OCI-LY7 (cell line): ENCODE measurements around the gene UQCR10. TPM values are rescaled to one million over a fixed set of nuclear protein-coding genes. Genes with fewer than 3 reads are reported as not detected.
A peak's percentile ranks its signal among the peaks of the same experiment; 100 is the strongest.

Experiments
- BruUV-seq: library from RNA; stranded (reverse); fragments of 400-500 nt; replicated peaks from 2 replicates; lab custom pipeline; 2021; lab: Mats Ljungman, UMichigan
- CTCF ChIA-PET: fragments of 300-600 bp; sonication (Branson Sonifier 250); formaldehyde crosslinking; loops from one replicate; lab custom pipeline; 2022; ENCODE audit warnings: antibody characterized with exemption; ENCODE audit not compliant: unreplicated experiment; lab: Charles Lee
- POLR2A ChIA-PET: fragments of 300-600 bp; sonication (Branson Sonifier 250); formaldehyde crosslinking; loops from one replicate; lab custom pipeline; 2022; ENCODE audit warnings: antibody characterized with exemption; lab: Charles Lee
- DNase-seq: peaks from one replicate; pipeline ENCODE4 v3.0.0-alpha.2; 2015; ENCODE audit warnings: low spot score
- H2AFZ ChIP-seq: fragments of 200-600 bp; sonication (generic), shearing (Covaris generic); 2 replicates; pipeline ENCODE4 v1.6.1; 2014; ENCODE audit warnings: mild to moderate bottlenecking, antibody characterized with exemption, low read length, moderate library complexity
- H3K27ac ChIP-seq: fragments of 200-600 bp; sonication (generic); 2 replicates; pipeline ENCODE4 v1.5.1; 2014; ENCODE audit warnings: mixed run types, low read depth, mild to moderate bottlenecking, moderate library complexity, low read length, inconsistent platforms; ENCODE audit not compliant: poor library complexity, severe bottlenecking
- H3K36me3 ChIP-seq: fragments of 200-600 bp; sonication (generic); 2 replicates; pipeline ENCODE4 v1.6.1; 2014; ENCODE audit warnings: mild to moderate bottlenecking, antibody characterized with exemption, low read length, moderate library complexity, mixed read lengths; ENCODE audit not compliant: insufficient read depth
- H3K4me1 ChIP-seq: fragments of 200-600 bp; sonication (generic); 2 replicates; pipeline ENCODE4 v1.5.1; 2014; ENCODE audit warnings: mild to moderate bottlenecking, low read length; ENCODE audit not compliant: insufficient read depth, poor library complexity, severe bottlenecking
- H3K4me2 ChIP-seq: fragments of 200-600 bp; sonication (generic); 2 replicates; pipeline ENCODE4 v1.6.1; 2014; ENCODE audit warnings: mild to moderate bottlenecking, low read length
- H3K4me3 ChIP-seq: fragments of 200-600 bp; sonication (generic); 2 replicates; pipeline ENCODE4 v1.5.1; 2014; ENCODE audit warnings: mild to moderate bottlenecking, low read depth, low read length; ENCODE audit not compliant: poor library complexity, severe bottlenecking
- H3K79me2 ChIP-seq: fragments of 200-600 bp; sonication (generic); 2 replicates; pipeline ENCODE4 v1.6.1; 2016; ENCODE audit warnings: low read depth, mild to moderate bottlenecking, low read length, moderate library complexity, mixed read lengths; ENCODE audit not compliant: insufficient read depth
- H3K9me2 ChIP-seq: fragments of 200-600 bp; sonication (generic); 2 replicates; pipeline ENCODE4 v1.6.1; 2016; ENCODE audit warnings: mild to moderate bottlenecking, low read length, mixed read lengths; ENCODE audit not compliant: insufficient read depth
- H3K9me3 ChIP-seq: fragments of 200-600 bp; sonication (generic); 2 replicates; pipeline ENCODE4 v1.6.1; 2014; ENCODE audit warnings: mild to moderate bottlenecking, mixed run types, low read length, mixed read lengths
- H4K20me1 ChIP-seq: fragments of 200-600 bp; sonication (generic); 2 replicates; pipeline ENCODE4 v1.6.1; 2014; ENCODE audit warnings: mild to moderate bottlenecking, antibody characterized with exemption, low read length, moderate library complexity, mixed read lengths; ENCODE audit not compliant: insufficient read depth
- CTCF ChIP-seq: fragments of 200-600 bp; sonication (generic); conservative IDR thresholded peaks from 2 replicates; pipeline ENCODE4 v1.5.1; 2014; ENCODE audit warnings: mild to moderate bottlenecking, antibody characterized with exemption, low read length, moderate library complexity, mixed read lengths
- EZH2phosphoT487 ChIP-seq: fragments of 200-600 bp; sonication (generic); IDR thresholded peaks from 2 replicates; pipeline ENCODE4 v1.6.1; 2018; ENCODE audit warnings: low read depth, borderline replicate concordance, mild to moderate bottlenecking, mixed run types, antibody characterized with exemption, low read length, moderate library complexity, mixed read lengths
- intact Hi-C: fragments of 100-400 bp; cut with micrococcal nuclease; formaldehyde crosslinking; loops from one replicate; pipeline ENCODE4 v1.10.0; 2022; ENCODE audit not compliant: unreplicated experiment
- total RNA-seq, 2 experiments: library from RNA; depleted of rRNA in 1 of 2; stranded (reverse); fragments of >200 nt in 1 of 2; shearing (Covaris generic) in 1 of 2; gene quantifications; 2 replicates each; pipeline ENCODE4 v1.2.3, GENCODE V29; 2014 to 2022

Gene UQCR10
- total RNA-seq, 2 experiments from 2014 or later, result 104 to 108 TPM

- Histone ChIP-seq H3K36me3 (peaks cover 84% of the 10 kb centered on the region), H3K4me2 (no peak overlapping the region), H4K20me1 (no peaks in the 10 kb centered on the region), H3K27ac (no peak overlapping the region), H3K9me2 (no peaks in the 10 kb centered on the region), H3K79me2 (no peaks in the 10 kb centered on the region), H3K4me3 (no peak overlapping the region), H3K4me1 (peaks cover 26% of the 10 kb centered on the region), H3K9me3 (no peaks in the 10 kb centered on the region), H2AFZ (no peak overlapping the region)
- CTCF ChIA-PET, result no interaction called here
- no peak for DNase-seq
- intact Hi-C loops, result no loop called here
- POLR2A ChIA-PET, result no interaction called here
- no TSS peak for BruUV-seq
- no peak for TF ChIP-seq CTCF
- no peak for TF ChIP-seq EZH2phosphoT487
Measured at GRCh38 chr22:29795663-29796062, 28.5 kb downstream of the UQCR10 start.

- peak; percentile 55 for DNase-seq
- CTCF ChIA-PET, result no interaction called here
- Histone ChIP-seq H3K36me3 (peaks cover 88% of the 10 kb centered on the region; the same call in 1 of the 2 replicates), H3K79me2 (no peaks in the 10 kb centered on the region), H3K4me3 (no peak overlapping the region), H3K9me2 (no peaks in the 10 kb centered on the region), H3K4me2 (peak overlapping the region; percentile 34; the same call in 1 of the 2 replicates), H3K27ac (no peak overlapping the region), H2AFZ (no peak overlapping the region), H4K20me1 (no peaks in the 10 kb centered on the region), H3K9me3 (no peaks in the 10 kb centered on the region), H3K4me1 (peaks cover 26% of the 10 kb centered on the region)
- BruUV-seq, result no TSS peak
- TF ChIP-seq CTCF (no peak), EZH2phosphoT487 (no peak)
- POLR2A ChIA-PET, result no interaction called here
- intact Hi-C loops, result no loop called here
Measured at GRCh38 chr22:29797351-29797750, 30.2 kb downstream of the UQCR10 start.

GRCh38 chr22:29798318-29798717, 31.1 kb downstream of the UQCR10 start:
- Histone ChIP-seq H3K79me2 (no peaks in the 10 kb centered on the region), H3K9me3 (no peaks in the 10 kb centered on the region), H3K27ac (no peak overlapping the region), H3K9me2 (no peaks in the 10 kb centered on the region), H3K4me2 (peak overlapping the region; percentile 37), H3K4me1 (peaks cover 26% of the 10 kb centered on the region), H4K20me1 (no peaks in the 10 kb centered on the region), H3K36me3 (peaks cover 80% of the 10 kb centered on the region; the same call in 1 of the 2 replicates), H3K4me3 (peak overlapping the region; percentile 2), H2AFZ (no peak overlapping the region)
- no peak for TF ChIP-seq EZH2phosphoT487
- no peak for TF ChIP-seq CTCF
- peak; percentile 63 for DNase-seq
- BruUV-seq, result no TSS peak
- ChIA-PET POLR2A (no interaction called here), CTCF (no interaction called here)
- intact Hi-C loops, result no loop called here
